ENCODE results near the gene TRIM44. TPM values are rescaled to one million over a fixed set of nuclear protein-coding genes. Genes with fewer than 3 reads are reported as not detected.
"Not testable (repeated sequence)": the region's sequence is repeated elsewhere in the genome, so short reads cannot be mapped to it uniquely, and the experiment has no call there.

TRIM44 gene
- total RNA-seq, 1 donor from 2014 or later = 34.7 TPM

DNA sequence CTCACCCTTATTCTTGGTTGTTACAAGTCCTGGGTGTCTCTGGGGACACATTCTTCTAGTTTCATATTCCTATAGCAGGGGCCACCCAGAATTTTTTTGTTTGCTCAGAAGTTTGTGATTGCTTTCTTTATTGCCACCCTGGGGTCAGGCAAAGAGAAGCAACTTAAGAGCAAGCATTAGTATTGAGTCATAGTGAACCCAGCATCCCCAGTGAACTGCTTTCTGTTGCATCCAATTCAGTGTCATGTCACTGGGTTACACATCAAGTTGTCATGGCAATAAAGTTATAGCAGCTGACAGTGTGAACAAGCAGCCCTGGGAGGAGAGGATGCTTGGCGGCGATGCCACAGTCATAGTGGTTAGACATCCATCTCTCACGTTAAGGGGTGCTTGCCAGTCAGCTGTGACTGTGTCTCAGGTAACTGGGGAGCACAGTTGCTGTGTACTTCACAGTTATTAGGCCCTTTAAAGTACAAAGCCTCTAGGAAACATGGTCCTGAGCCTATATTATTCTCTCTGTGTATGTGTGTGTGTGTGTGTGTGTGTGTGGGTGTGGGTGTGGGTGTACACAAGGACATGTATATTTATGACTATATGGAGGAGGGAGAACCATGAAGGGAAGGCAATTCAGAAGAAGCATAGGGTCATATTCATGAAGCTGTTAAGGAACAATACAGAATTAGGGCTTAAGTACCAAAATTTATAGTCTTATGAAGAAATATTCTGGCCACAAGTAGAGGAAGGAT is 52.5 kb downstream of the TRIM44 start:
- intact Hi-C loops (cut with micrococcal nuclease) = no loop called here

GRCh38 chr11:35715677-35716076 is 53.1 kb downstream of the TRIM44 start:
- intact Hi-C loops (cut with micrococcal nuclease) = not testable (repeated sequence)

DNA sequence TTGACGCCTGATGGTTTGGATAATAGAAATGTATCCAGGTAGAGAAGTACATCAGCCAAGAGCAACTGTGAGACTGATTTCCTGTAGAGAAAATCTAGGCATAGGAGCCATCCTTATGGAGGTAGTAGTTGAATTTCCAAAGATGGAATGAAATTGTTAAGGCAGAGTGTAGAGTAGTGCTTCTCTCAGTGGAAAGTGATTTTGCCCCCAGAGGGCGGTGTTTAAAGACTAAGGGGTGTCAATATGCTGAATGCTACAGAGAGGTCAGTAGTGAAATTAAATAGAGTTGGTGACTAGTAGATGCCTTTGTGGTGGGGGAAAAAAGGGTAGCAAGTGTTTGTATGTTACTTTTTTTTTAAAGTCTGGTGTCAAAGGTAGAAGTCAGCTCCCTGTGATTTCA is 54.5 kb downstream of the TRIM44 start:
- intact Hi-C loops (cut with micrococcal nuclease) = no loop called here

GRCh38 chr11:35717520-35717919 is 54.9 kb downstream of the TRIM44 start:
- intact Hi-C loops (cut with micrococcal nuclease) = no loop called here

DNA sequence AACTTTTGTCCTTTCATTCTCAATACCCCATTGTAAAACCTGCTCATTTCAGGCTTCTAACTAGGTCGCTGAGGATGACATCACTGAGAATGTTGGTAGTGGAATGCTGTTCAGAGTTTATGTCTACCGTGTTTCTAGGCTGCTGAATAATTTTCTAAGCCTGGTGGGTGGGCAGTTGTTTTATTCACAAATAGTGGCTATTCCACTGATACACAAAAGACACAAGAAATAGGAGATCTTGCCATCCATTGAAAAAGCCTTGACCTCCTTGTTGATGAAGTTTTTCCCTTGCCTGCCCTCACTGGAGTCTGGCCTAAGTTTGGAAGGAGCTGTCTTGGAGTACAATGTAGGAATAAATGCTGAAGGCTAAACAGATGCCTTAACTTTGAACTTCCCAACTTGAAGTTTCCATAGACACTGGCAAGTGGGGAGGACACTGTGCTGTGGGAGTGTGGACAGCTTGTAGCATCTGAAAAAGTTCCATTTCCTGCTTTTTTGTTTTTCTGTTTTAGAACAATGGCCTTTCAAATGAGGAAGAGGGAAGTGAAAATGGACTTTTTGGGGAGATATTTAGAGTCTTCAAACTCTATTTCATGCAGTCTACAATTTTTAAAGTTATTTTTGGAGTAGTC is 59.2 kb downstream of the TRIM44 start:
- intact Hi-C loops (cut with micrococcal nuclease) = no loop called here

DNA sequence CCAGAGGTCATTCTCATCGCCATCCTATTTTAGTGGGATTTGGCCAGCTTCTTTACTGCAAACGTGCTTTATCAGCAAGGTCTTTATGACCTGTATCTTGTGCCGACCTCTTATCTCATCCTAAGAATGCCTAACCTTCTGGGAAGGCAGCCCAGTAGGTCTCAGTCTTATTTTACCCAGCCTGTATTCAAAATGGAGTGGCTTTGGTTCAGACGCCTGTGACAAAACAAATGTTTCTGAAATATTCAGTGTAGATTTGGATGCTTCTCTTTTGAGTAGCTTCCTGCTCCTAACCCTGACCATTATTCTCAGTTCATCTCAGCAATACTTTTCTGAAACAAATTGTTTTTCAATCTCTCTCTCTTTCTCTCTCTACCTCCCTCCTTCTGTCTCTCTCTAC is 60.1 kb downstream of the TRIM44 start:
- intact Hi-C loops (cut with micrococcal nuclease) = no loop called here

- intact Hi-C loops (cut with micrococcal nuclease) = no loop called here
Observed at GRCh38 chr11:35723493-35723892, 60.9 kb downstream of the TRIM44 start.

- intact Hi-C loops (cut with micrococcal nuclease) = no loop called here
Observed at GRCh38 chr11:35723913-35724312, 61.3 kb downstream of the TRIM44 start.

- intact Hi-C loops (cut with micrococcal nuclease) = no loop called here
Observed at GRCh38 chr11:35725885-35726284, 63.3 kb downstream of the TRIM44 start.

DNA sequence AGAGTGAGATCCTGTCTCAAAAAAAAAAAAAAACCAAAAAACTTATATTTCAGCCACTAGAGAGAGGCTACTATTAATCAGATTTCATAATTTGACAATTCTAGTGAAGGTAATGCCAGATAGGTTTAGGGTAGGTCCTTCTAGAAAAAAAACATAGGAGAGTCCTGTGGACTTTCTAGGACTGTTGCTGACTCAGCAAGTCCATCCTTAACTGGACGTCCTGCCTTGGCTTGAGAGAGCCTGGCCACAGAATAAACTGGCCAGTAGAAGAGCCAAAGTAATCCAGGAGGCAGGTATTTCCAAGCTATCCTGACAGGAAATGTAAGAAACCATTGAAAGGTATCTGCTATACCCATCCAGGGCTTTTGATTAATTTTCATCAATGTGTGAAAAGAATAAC is 64.6 kb downstream of the TRIM44 start:
- intact Hi-C loops (cut with micrococcal nuclease) = no loop called here

GRCh38 chr11:35730254-35730653 is 67.7 kb downstream of the TRIM44 start:
- intact Hi-C loops (cut with micrococcal nuclease) = no loop called here

- intact Hi-C loops (cut with micrococcal nuclease) = no loop called here
Observed at GRCh38 chr11:35734669-35735410, 72.3 kb downstream of the TRIM44 start.

DNA sequence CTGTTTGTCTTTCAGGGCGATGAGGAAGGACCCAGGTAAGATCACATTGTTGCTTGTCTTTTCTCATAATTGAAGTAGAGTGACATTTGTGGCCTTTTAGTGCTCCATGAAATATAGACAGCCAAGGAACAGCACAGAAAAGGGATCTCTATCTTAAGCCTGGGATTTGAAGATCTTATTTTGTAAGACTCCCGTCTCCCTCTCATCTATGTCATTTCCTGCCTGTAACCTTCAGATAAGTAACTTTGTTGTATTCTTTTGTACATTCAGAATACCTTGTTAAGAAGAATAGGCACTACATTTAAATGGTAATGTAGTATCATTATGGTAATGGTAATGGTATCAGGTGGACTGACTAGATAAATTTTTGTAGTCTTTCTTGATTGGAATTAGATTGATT is 72.8 kb downstream of the TRIM44 start:
- intact Hi-C loops (cut with micrococcal nuclease) = no loop called here

GRCh38 chr11:35735903-35736302 is 73.3 kb downstream of the TRIM44 start:
- intact Hi-C loops (cut with micrococcal nuclease) = no loop called here

DNA sequence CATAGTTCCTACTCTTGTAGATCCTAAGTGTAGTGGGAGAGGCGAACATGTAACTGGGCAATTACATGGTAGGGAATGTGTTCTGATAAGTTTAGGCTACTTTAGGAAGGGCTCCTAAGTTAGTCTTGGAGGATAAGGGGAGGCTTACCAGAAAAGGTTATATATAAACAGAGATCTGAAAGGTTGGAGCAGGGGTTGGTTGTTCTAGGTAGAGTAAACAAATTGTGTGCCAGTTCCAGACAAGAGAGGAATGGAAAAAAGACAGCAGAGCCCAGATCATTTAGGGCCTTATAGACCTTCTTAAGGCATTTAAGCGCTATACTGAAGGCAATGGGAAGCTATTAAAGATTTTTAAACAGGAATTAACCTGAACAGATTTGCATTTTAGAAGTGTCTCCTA is 74.4 kb downstream of the TRIM44 start:
- intact Hi-C loops (cut with micrococcal nuclease) = no loop called here

DNA sequence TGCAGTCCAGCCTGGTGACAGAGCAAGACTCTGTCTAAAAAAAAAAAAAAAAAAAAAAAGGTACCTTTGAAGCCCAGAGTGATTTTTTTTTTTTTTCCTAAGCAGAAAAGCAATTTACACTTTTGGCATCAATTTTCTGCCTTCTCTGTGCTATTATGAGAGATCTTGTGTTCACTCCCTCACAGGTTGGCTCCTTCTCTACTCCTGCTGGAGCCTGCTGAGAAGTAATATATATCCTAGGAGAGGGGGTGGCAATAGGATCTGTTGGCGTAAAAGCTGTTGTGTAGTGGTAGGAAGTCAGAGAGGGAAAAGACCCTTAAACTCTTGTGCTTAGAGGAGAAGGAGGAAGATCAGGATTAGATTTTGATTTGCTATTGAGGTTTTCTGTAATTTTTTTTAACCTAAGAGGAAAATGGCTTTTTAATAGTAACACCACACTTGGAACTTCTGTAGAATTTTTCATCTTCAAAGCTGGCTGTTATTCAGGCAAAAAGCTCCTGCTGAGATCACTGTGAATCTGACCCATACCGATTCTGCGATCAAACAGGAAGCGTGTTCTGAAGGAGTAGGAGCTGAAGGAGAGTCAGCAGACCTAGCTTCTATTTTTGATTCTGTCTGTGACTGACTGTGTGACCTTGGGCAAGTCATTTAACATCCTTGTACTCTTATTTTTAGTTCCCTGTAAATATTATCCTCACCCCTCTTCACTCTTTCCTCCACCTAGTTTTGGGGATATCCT is 77.7 kb downstream of the TRIM44 start:
- intact Hi-C loops (cut with micrococcal nuclease) = loop anchor here (5.0 kb wide), 1 partner anchor 78 kb away; the partner anchor contains the start of gene TRIM44

GRCh38 chr11:35742707-35743454 is 80.3 kb downstream of the TRIM44 start:
- intact Hi-C loops (cut with micrococcal nuclease) = loop anchor here (5.0 kb wide), 1 partner anchor 81 kb away; the partner anchor contains the start of gene TRIM44

- intact Hi-C loops (cut with micrococcal nuclease) = no loop called here
Observed at GRCh38 chr11:35746356-35747153, 84.0 kb downstream of the TRIM44 start.

- intact Hi-C loops (cut with micrococcal nuclease) = no loop called here
Observed at GRCh38 chr11:35747668-35748067, 85.1 kb downstream of the TRIM44 start.

GRCh38 chr11:35748644-35749043 is 86.1 kb downstream of the TRIM44 start:
- intact Hi-C loops (cut with micrococcal nuclease) = no loop called here
